GM12892 (cell line): ENCODE data around the gene CLDN6.

Experiments used
- DNase-seq: peaks from one replicate; pipeline ENCODE4 v3.0.0; 2011; ENCODE audit not compliant: insufficient read length
- FAIRE-seq: peaks from 2 replicates; lab custom pipeline; 2011; peaks lifted over from hg19 to GRCh38; lab: Jason Lieb, UNC
- POLR2A ChIP-seq: IDR thresholded peaks from 2 replicates; pipeline ENCODE4 v1.6.1; 2011; ENCODE audit warnings: low read depth, low read length, control low read depth
- POLR2AphosphoS5 ChIP-seq: IDR thresholded peaks from 2 replicates; pipeline ENCODE4 v1.6.1; 2011; ENCODE audit warnings: low read depth, low read length, control low read depth
- TAF1 ChIP-seq: IDR thresholded peaks from 2 replicates; pipeline ENCODE4 v1.6.1; 2011; ENCODE audit warnings: low read depth, mild to moderate bottlenecking, control low read depth, low read length, borderline replicate concordance

Gene CLDN6

GRCh38 chr16:3032624-3033023 lies 14.6 kb upstream of the CLDN6 start:
- no peak for TF ChIP-seq POLR2AphosphoS5
- TF ChIP-seq POLR2A: no peak
- no peak for TF ChIP-seq TAF1
- FAIRE-seq (no peak), DNase-seq (no peak)

GRCh38 chr16:3030222-3031212 lies 12.5 kb upstream of the CLDN6 start:
- FAIRE-seq: no peak

GRCh38 chr16:3029491-3030221 lies 11.7 kb upstream of the CLDN6 start:
- DNase-seq: no peak
- no peak for FAIRE-seq
- no peak for TF ChIP-seq TAF1
- TF ChIP-seq POLR2AphosphoS5: no peak
- TF ChIP-seq POLR2A: no peak

More at GRCh38 chr16:3030222-3031212, 12.5 kb upstream of the CLDN6 start:
- TF ChIP-seq TAF1: no peak
- no peak for TF ChIP-seq POLR2A
- no peak for TF ChIP-seq POLR2AphosphoS5
- DNase-seq: no peak

GRCh38 chr16:3028716-3029319 lies 10.8 kb upstream of the CLDN6 start:
- TF ChIP-seq POLR2A (no peak), POLR2AphosphoS5 (no peak), TAF1 (no peak)
- DNase-seq (no peak), FAIRE-seq (no peak)

- TF ChIP-seq POLR2AphosphoS5: peak; percentile 28; the same call in 1 of the 2 replicates
- no peak for TF ChIP-seq TAF1
- no peak for TF ChIP-seq POLR2A
- DNase-seq (peak; percentile 91), FAIRE-seq (peak; percentile 93)
Measured at GRCh38 chr16:3027983-3028715, 10.2 kb upstream of the CLDN6 start.

GRCh38 chr16:3027489-3027795 lies 9.5 kb upstream of the CLDN6 start:
- no peak for FAIRE-seq
- DNase-seq: no peak
- TF ChIP-seq TAF1 (no peak), POLR2AphosphoS5 (no peak), POLR2A (no peak)

- DNase-seq (no peak), FAIRE-seq (no peak)
- TF ChIP-seq POLR2AphosphoS5 (no peak), POLR2A (no peak), TAF1 (no peak)
Measured at GRCh38 chr16:3026609-3027488, 8.9 kb upstream of the CLDN6 start.

- TF ChIP-seq POLR2A: no peak
- TF ChIP-seq TAF1: no peak
- TF ChIP-seq POLR2AphosphoS5: no peak
- FAIRE-seq: no peak
- DNase-seq: no peak
Measured at GRCh38 chr16:3026003-3026378, 8.0 kb upstream of the CLDN6 start.

GRCh38 chr16:3025032-3026002 lies 7.3 kb upstream of the CLDN6 start:
- TF ChIP-seq POLR2A (no peak), TAF1 (no peak)
- DNase-seq (no peak), FAIRE-seq (no peak)
